Tibial artery (tissue), 4 donors: ENCODE measurements around the gene SCP2D1.

Experiments
- DNase-seq, 2 donors: peaks; one replicate each; pipeline ENCODE4 v3.0.0-alpha.2; 2019
- H3K27ac ChIP-seq, 2 donors: fragments of 200-600 bp; sonication (generic) in 1 of 2; 1 replicate in 1 of 2; 2 replicates in 1 of 2; pipeline ENCODE4 v1.5.1; 2018 to 2019; ENCODE audit warnings: mild to moderate bottlenecking in 1 of 2
- H3K27me3 ChIP-seq, 2 donors: fragments of 200-600 bp; sonication (generic) in 1 of 2; one replicate each; pipeline versions ENCODE4 v1.5.1 to v1.6.0; 2016 to 2019
- H3K36me3 ChIP-seq, 3 donors: fragments of 200-600 bp; sonication (generic) in 2 of 3; one replicate each; pipeline ENCODE4 v1.5.1; 2016 to 2019; ENCODE audit warnings: mild to moderate bottlenecking in 2 of 3
- H3K4me1 ChIP-seq, 4 donors: fragments of 200-600 bp; sonication (generic) in 2 of 4; 1 replicate in 3 of 4; 2 replicates in 1 of 4; pipeline ENCODE4 v1.5.1; 2016 to 2019
- H3K4me3 ChIP-seq, 2 donors: fragments of 200-600 bp; sonication (generic) in 1 of 2; 1 replicate in 1 of 2; 2 replicates in 1 of 2; pipeline ENCODE4 v1.5.1; 2018 to 2019; ENCODE audit warnings: mild to moderate bottlenecking in 2 of 2
- H3K9me3 ChIP-seq, 3 donors: fragments of 200-600 bp; sonication (generic) in 1 of 3; one replicate each; pipeline ENCODE4 v1.5.1; 2016 to 2019
- CTCF ChIP-seq, 2 experiments: fragments of 200-600 bp in 1 of 2; fragments of 450-650 bp in 1 of 2; IDR thresholded peaks; one replicate each; pipeline ENCODE4 v1.5.1; 2017 to 2019; ENCODE audit warnings: antibody characterized with exemption in 2 of 2, mild to moderate bottlenecking in 1 of 2, moderate library complexity in 1 of 2
- intact Hi-C: fragments of 100-400 bp; cut with DNase I; formaldehyde crosslinking; loops from one replicate; pipeline ENCODE4 v1.15.0; 2023; ENCODE audit warnings: low total_unique reads

SCP2D1 gene

GRCh38 chr20:18813483-18813882 lies at the start of gene SCP2D1:
Gene SCP2D1, plus strand, starts transcription at chr20:18813783. Its CDS starts 33 bp downstream, at chr20:18813816.
- Histone ChIP-seq H3K4me1 (no peaks in the 10 kb centered on the region), H3K27me3 (no peaks in the 10 kb centered on the region), H3K4me3 (no peak within 1 kb of the TSS), H3K9me3 (no peaks in the 10 kb centered on the region), H3K36me3 (no peaks in the 10 kb centered on the region), H3K27ac (no peak within 1 kb of the TSS)
- intact Hi-C loops = no loop called here
- TF ChIP-seq CTCF (IDR thresholded peaks at IDR 0.05) = no peak
- DNase-seq = no peak

- H3K4me3 ChIP-seq = no peak overlapping the region
Measured at GRCh38 chr20:18767676-18768075, 45.9 kb upstream of the SCP2D1 start.

GRCh38 chr20:18773566-18773965 lies 40.0 kb upstream of the SCP2D1 start:
- Histone ChIP-seq H3K27ac (no peak overlapping the region), H3K27me3 (no peaks in the 10 kb centered on the region), H3K36me3 (no peaks in the 10 kb centered on the region), H3K9me3 (no peaks in the 10 kb centered on the region), H3K4me1 (no peaks in the 10 kb centered on the region), H3K4me3 (no peak overlapping the region)
- TF ChIP-seq CTCF (IDR thresholded peaks at IDR 0.05) = no peak
- DNase-seq = no peak
- intact Hi-C loops = no loop called here

More at GRCh38 chr20:18767676-18768075, 45.9 kb upstream of the SCP2D1 start:
- no peak for DNase-seq
- H3K9me3 ChIP-seq = no peaks in the 10 kb centered on the region
- no peak for TF ChIP-seq CTCF (IDR thresholded peaks at IDR 0.05)
- no peaks in the 10 kb centered on the region for H3K27me3 ChIP-seq
- intact Hi-C loops = no loop called here
- H3K27ac ChIP-seq = no peak overlapping the region
- H3K4me1 ChIP-seq = no peaks in the 10 kb centered on the region
- H3K36me3 ChIP-seq = peaks cover 0 to 14% (median 7%) of the 10 kb centered on the region in 3 donors

- Histone ChIP-seq H3K9me3 (no peaks in the 10 kb centered on the region), H3K36me3 (no peaks in the 10 kb centered on the region), H3K4me3 (no peak overlapping the region), H3K27me3 (no peaks in the 10 kb centered on the region), H3K4me1 (no peaks in the 10 kb centered on the region), H3K27ac (no peak overlapping the region)
- DNase-seq = no peak
- intact Hi-C loops = no loop called here
- no peak for TF ChIP-seq CTCF (IDR thresholded peaks at IDR 0.05)
Measured at GRCh38 chr20:18774207-18774606, 39.4 kb upstream of the SCP2D1 start.

GRCh38 chr20:18775633-18776032 lies 38.0 kb upstream of the SCP2D1 start:
- no peak for TF ChIP-seq CTCF (IDR thresholded peaks at IDR 0.05)
- Histone ChIP-seq H3K36me3 (no peaks in the 10 kb centered on the region), H3K4me3 (no peak overlapping the region), H3K9me3 (no peaks in the 10 kb centered on the region), H3K27me3 (no peaks in the 10 kb centered on the region), H3K4me1 (no peaks in the 10 kb centered on the region), H3K27ac (no peak overlapping the region)
- intact Hi-C loops = no loop called here
- DNase-seq = no peak
